GM12878 (cell line): ENCODE data around the gene KCNH6. TPM values are rescaled to one million over a fixed set of nuclear protein-coding genes. Genes with fewer than 3 reads are reported as not detected.

Experiments
- ATAC-seq: fragments of 200-7000 bp; cut with Tn5 transposase; 3 replicates; pipeline ENCODE4 v1.9.1; 2020; ENCODE audit warnings: mild to moderate bottlenecking, moderate library complexity
- BruUV-seq: library from RNA; stranded (reverse); fragments of 400-500 nt; replicated peaks from 2 replicates; lab custom pipeline; 2021; lab: Mats Ljungman, UMichigan
- CTCF ChIA-PET: fragments of 300-600 bp; sonication (Branson Sonifier 250); formaldehyde crosslinking; extraction: SDS; loops from one replicate; lab custom pipeline; 2021; ENCODE audit warnings: inconsistent platforms; lab: Yijun Ruan, JAX
- POLR2A ChIA-PET: fragments of 350-600 bp; formaldehyde crosslinking; extraction: SDS; loops from one replicate; lab custom pipeline; 2021; ENCODE audit warnings: inconsistent platforms; lab: Charles Lee
- RAD21 ChIA-PET: fragments of 300-600 bp; sonication (Branson Sonifier 250); formaldehyde crosslinking; loops from one replicate; lab custom pipeline; 2023; ENCODE audit warnings: antibody characterized with exemption; ENCODE audit not compliant: unreplicated experiment; lab: Charles Lee
- SMC1A ChIA-PET: fragments of 300-600 bp; sonication (Branson Sonifier 250); formaldehyde crosslinking; loops from one replicate; lab custom pipeline; 2023; ENCODE audit not compliant: unreplicated experiment, uncharacterized antibody; lab: Charles Lee
- DNase-seq: peaks from one replicate; pipeline ENCODE4 v3.0.0-alpha.2; 2011; ENCODE audit warnings: low read depth, low spot score
- FAIRE-seq: peaks from 3 replicates; lab custom pipeline; 2011; peaks lifted over from hg19 to GRCh38; lab: Jason Lieb, UNC
- H2AFZ ChIP-seq: 2 replicates; pipeline ENCODE4 v1.6.0; 2011; ENCODE audit warnings: low read depth, low read length, control low read depth; ENCODE audit not compliant: control insufficient read depth
- H3K27ac ChIP-seq: 2 replicates; pipeline ENCODE4 v1.5.1; 2011; ENCODE audit warnings: control low read depth; ENCODE audit not compliant: control insufficient read depth, insufficient read depth
- H3K27me3 ChIP-seq, 2 experiments: replicated peaks in 1 of 2; 2 replicates each; pipeline versions ENCODE4 v1.6.0 to v1.6.1; 2011; ENCODE audit warnings: low read length in 1 of 2; ENCODE audit not compliant: control insufficient read depth in 2 of 2, insufficient read depth in 2 of 2
- H3K36me3 ChIP-seq, 2 experiments: 2 replicates each; pipeline ENCODE4 v1.5.1; 2011; ENCODE audit warnings: low read length in 1 of 2; ENCODE audit not compliant: control insufficient read depth in 2 of 2, insufficient read depth in 2 of 2
- H3K4me1 ChIP-seq: 2 replicates; pipeline ENCODE4 v1.6.1; 2011; ENCODE audit warnings: mild to moderate bottlenecking, low read length, moderate library complexity, mixed read lengths; ENCODE audit not compliant: control insufficient read depth, insufficient read depth
- H3K4me2 ChIP-seq: 2 replicates; pipeline ENCODE4 v1.6.0; 2011; ENCODE audit warnings: control low read depth; ENCODE audit not compliant: control insufficient read depth, insufficient read depth
- H3K4me3 ChIP-seq: fragments of 200-600 bp; sonication (generic); 2 replicates; pipeline ENCODE4 v1.5.1; 2016
- H3K79me2 ChIP-seq: 2 replicates; pipeline ENCODE4 v1.6.0; 2011; ENCODE audit warnings: low read length; ENCODE audit not compliant: control insufficient read depth, insufficient read depth
- H3K9ac ChIP-seq: 2 replicates; pipeline ENCODE4 v1.8.0; 2011; ENCODE audit warnings: low read length, control low read depth, mixed read lengths; ENCODE audit not compliant: control insufficient read depth, insufficient read depth
- H3K9me3 ChIP-seq: replicated peaks from 3 replicates; pipeline ENCODE4 v1.5.1; 2011; ENCODE audit warnings: mild to moderate bottlenecking, low read length; ENCODE audit not compliant: control insufficient read depth, insufficient read depth
- H4K20me1 ChIP-seq: 2 replicates; pipeline ENCODE4 v1.6.0; 2011; ENCODE audit not compliant: control insufficient read depth, insufficient read depth
- BCLAF1 ChIP-seq: fragments of 450-650 bp; IDR thresholded peaks from 2 replicates; pipeline ENCODE4 v1.6.1; 2017; ENCODE audit warnings: antibody characterized with exemption, mild to moderate bottlenecking, moderate library complexity
- BHLHE40 ChIP-seq, 2 experiments: fragments of 450-650 bp in 1 of 2; IDR thresholded peaks; 2 replicates each; pipeline ENCODE4 v1.6.1; 2011 to 2017; ENCODE audit warnings: low read depth in 2 of 2, borderline replicate concordance in 1 of 2, improper control_type of control experiment in 1 of 2, low read length in 1 of 2, mild to moderate bottlenecking in 1 of 2
- CTCF ChIP-seq, 3 experiments: IDR thresholded peaks in 2 of 3; conservative IDR thresholded peaks in 1 of 3; 2 replicates each; pipeline ENCODE4 v1.5.1; 2011; ENCODE audit warnings: low read depth in 3 of 3, low read length in 3 of 3, mild to moderate bottlenecking in 3 of 3, control low read depth in 2 of 3, moderate library complexity in 2 of 3, inconsistent platforms in 1 of 3, mixed read lengths in 1 of 3; ENCODE audit not compliant: control insufficient read depth in 2 of 3, insufficient read depth in 1 of 3; ENCODE audit errors: extremely low read depth in 1 of 3
- DPF2 ChIP-seq: fragments of 450-650 bp; IDR thresholded peaks from 2 replicates; pipeline ENCODE4 v1.6.1; 2017; ENCODE audit warnings: mild to moderate bottlenecking
- PKNOX1 ChIP-seq: fragments of 450-650 bp; IDR thresholded peaks from 2 replicates; pipeline ENCODE4 v1.6.1; 2016; ENCODE audit warnings: mild to moderate bottlenecking
- RBBP5 ChIP-seq: fragments of 200-600 bp; sonication (generic); conservative IDR thresholded peaks from 2 replicates; pipeline ENCODE4 v1.6.1; 2016
- SMAD1 ChIP-seq: fragments of 450-650 bp; IDR thresholded peaks from 2 replicates; pipeline ENCODE4 v1.6.1; 2018; ENCODE audit warnings: mild to moderate bottlenecking, low read depth; ENCODE audit not compliant: partially characterized antibody
- SREBF1 ChIP-seq: IDR thresholded peaks from 2 replicates; pipeline ENCODE4 v1.6.1; 2012; ENCODE audit warnings: mild to moderate bottlenecking, low read length
- USF2 ChIP-seq: IDR thresholded peaks from 2 replicates; pipeline ENCODE4 v1.6.1; 2011; ENCODE audit warnings: low read depth, low read length, improper control_type of control experiment, borderline replicate concordance
- ZNF207 ChIP-seq: fragments of 450-650 bp; IDR thresholded peaks from 2 replicates; pipeline ENCODE4 v1.6.1; 2014; ENCODE audit warnings: antibody characterized with exemption, mild to moderate bottlenecking, borderline replicate concordance
- WGBS: methylation state at CpG from one replicate; pipeline ENCODE4 v1.1.6; 2016; ENCODE audit warnings: low lambda C conversion rate; ENCODE audit not compliant: insufficient replicate concordance, insufficient coverage; ENCODE audit errors: missing lambda C conversion rate; 5-methylcytosine and 5-hydroxymethylcytosine counted together
- in situ Hi-C: fragments of 300-500 bp; cut with MboI; formaldehyde crosslinking; loops from 9 replicates; pipeline ENCODE4 v1.14.3; 2018; ENCODE audit warnings: mixed read lengths
- intact Hi-C: fragments of 100-400 bp; cut with micrococcal nuclease; formaldehyde crosslinking; loops from one replicate; pipeline ENCODE4 v1.14.2; 2022; ENCODE audit not compliant: unreplicated experiment
- polyA plus RNA-seq, 11 experiments: library from polyadenylated mRNA; depleted of rRNA in 4 of 11; unstranded in 6 of 11; stranded (reverse) in 5 of 11; fragments of >200 nt; fragmentation: Nextera tagmentation in 4 of 11; fragmentation: Illumina TruSeq in 1 of 11; extraction: Ambion mirVana in 4 of 11; extraction: Trizol in 1 of 11; gene quantifications; 1 replicate in 1 of 11; 2 replicates in 10 of 11; pipeline versions ENCODE4 v1.2.1 to v1.2.3, GENCODE V29; 2011 to 2016; ENCODE audit warnings: inconsistent platforms in 2 of 11, missing spikeins in 2 of 11, low read depth in 1 of 11
- total RNA-seq, 4 experiments: library from RNA; depleted of rRNA in 3 of 4; stranded (reverse); fragments of >200 nt in 3 of 4; fragmentation: Illumina TruSeq in 1 of 4; extraction: Trizol in 1 of 4; gene quantifications; 2 replicates each; pipeline versions ENCODE4 v1.2.1 to v1.2.3, GENCODE V29; 2013 to 2021
- TF ChIP-seq, protein P1 (sequence below): fragments of 450-650 bp; IDR thresholded peaks from 2 replicates; pipeline ENCODE4 v1.6.1; 2017; ENCODE audit warnings: low read depth, mild to moderate bottlenecking, moderate library complexity
- TF ChIP-seq, protein P2 (sequence below): fragments of 450-650 bp; IDR thresholded peaks from 2 replicates; pipeline ENCODE4 v1.6.1; 2017; ENCODE audit warnings: mild to moderate bottlenecking

The KCNH6 gene
- total and polyA plus RNA-seq, 10 of the 15 experiments (the other 5 are each of a cell fraction or from before 2014, with no cell fraction given) = not detected

DNA sequence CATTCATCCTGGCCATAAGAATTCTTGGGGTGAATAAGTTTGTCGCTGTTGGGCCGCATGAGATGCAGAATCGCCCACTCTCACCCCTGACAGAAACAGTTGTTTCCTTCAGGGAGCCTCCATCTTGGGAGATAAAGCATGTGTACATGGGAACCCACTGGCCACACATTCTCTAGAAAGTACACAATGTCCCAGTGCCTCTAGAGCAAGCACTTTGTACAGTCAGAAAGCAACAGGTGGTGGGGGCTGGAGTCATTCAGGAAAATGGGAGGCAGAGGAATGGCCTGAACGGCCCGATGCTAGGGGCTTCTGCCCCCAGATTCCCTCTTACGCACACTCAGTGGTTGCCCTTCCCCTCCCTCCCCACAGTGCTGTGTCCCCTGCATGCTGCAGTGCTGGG lies 30.2 kb upstream of the KCNH6 start:
- H3K27ac ChIP-seq = no peak overlapping the region
- ChIA-PET RAD21 (no interaction called here), CTCF (interaction anchor here (1.4 kb wide), 1 partner anchor 22 kb away, joined by 3 read pairs; no protein-coding TSS in a partner anchor), SMC1A (no interaction called here), POLR2A (no interaction called here)
- no peak for DNase-seq
- 47% methylated on average over 6 of the region's 6 CpGs for WGBS
- no peak overlapping the region for H3K9ac ChIP-seq
- no peaks in the 10 kb centered on the region for H3K9me3 ChIP-seq
- peaks cover 0 to 1% of the 10 kb centered on the region in 2 experiments; a peak in 3 of 4 replicates for H3K27me3 ChIP-seq
- H3K4me1 ChIP-seq = no peaks in the 10 kb centered on the region
- no peak overlapping the region for H3K4me3 ChIP-seq
- in situ Hi-C loops (no loop called here), intact Hi-C loops (no loop called here)
- no peaks in the 10 kb centered on the region for H3K79me2 ChIP-seq
- no TSS peak for BruUV-seq
- no peak overlapping the region for H3K4me2 ChIP-seq
- no peaks in the 10 kb centered on the region for H3K36me3 ChIP-seq
- no peak for ATAC-seq
- no peak for FAIRE-seq
- H2AFZ ChIP-seq = no peak overlapping the region
- no peaks in the 10 kb centered on the region for H4K20me1 ChIP-seq
- TF ChIP-seq SREBF1 = no peak
- no peak for TF ChIP-seq BCLAF1
- TF ChIP-seq CTCF (IDR thresholded peaks at IDR 0.05 in 2 of 3, conservative IDR thresholded peaks at IDR 0.05 in 1 of 3; ENCODE audit: control insufficient read depth in 2 of 3, extremely low read depth in 1 of 3, insufficient read depth in 1 of 3, low read depth in 3 of 3, low read length in 3 of 3) = no peak
- no peak for TF ChIP-seq DPF2
- TF ChIP-seq, protein P1, sequence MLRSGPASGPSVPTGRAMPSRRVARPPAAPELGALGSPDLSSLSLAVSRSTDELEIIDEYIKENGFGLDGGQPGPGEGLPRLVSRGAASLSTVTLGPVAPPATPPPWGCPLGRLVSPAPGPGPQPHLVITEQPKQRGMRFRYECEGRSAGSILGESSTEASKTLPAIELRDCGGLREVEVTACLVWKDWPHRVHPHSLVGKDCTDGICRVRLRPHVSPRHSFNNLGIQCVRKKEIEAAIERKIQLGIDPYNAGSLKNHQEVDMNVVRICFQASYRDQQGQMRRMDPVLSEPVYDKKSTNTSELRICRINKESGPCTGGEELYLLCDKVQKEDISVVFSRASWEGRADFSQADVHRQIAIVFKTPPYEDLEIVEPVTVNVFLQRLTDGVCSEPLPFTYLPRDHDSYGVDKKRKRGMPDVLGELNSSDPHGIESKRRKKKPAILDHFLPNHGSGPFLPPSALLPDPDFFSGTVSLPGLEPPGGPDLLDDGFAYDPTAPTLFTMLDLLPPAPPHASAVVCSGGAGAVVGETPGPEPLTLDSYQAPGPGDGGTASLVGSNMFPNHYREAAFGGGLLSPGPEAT = no peak
- TF ChIP-seq RBBP5 = no peak
- no peak for TF ChIP-seq SMAD1
- no peak for TF ChIP-seq USF2
- TF ChIP-seq, protein P2, sequence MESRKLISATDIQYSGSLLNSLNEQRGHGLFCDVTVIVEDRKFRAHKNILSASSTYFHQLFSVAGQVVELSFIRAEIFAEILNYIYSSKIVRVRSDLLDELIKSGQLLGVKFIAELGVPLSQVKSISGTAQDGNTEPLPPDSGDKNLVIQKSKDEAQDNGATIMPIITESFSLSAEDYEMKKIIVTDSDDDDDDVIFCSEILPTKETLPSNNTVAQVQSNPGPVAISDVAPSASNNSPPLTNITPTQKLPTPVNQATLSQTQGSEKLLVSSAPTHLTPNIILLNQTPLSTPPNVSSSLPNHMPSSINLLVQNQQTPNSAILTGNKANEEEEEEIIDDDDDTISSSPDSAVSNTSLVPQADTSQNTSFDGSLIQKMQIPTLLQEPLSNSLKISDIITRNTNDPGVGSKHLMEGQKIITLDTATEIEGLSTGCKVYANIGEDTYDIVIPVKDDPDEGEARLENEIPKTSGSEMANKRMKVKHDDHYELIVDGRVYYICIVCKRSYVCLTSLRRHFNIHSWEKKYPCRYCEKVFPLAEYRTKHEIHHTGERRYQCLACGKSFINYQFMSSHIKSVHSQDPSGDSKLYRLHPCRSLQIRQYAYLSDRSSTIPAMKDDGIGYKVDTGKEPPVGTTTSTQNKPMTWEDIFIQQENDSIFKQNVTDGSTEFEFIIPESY = no peak
- no peak for TF ChIP-seq ZNF207
- no peak for TF ChIP-seq BHLHE40 (IDR thresholded peaks at IDR 0.05; ENCODE audit: borderline replicate concordance in 1 of 2, low read depth in 2 of 2, low read length in 1 of 2)
- TF ChIP-seq PKNOX1 = no peak
